Measurements from ENCODE around the gene SLC7A4. TPM values are rescaled to one million over a fixed set of nuclear protein-coding genes. Genes with fewer than 3 reads are reported as not detected.

The SLC7A4 gene
- polyA plus RNA-seq, 1 donor from 2014 or later = not detected

GRCh38 chr22:21018314-21018713 is 14.0 kb downstream of the SLC7A4 start:
- H2AFZ ChIP-seq (ENCODE audit: low read depth, low read length) = no peak overlapping the region
- peaks cover 6% of the 10 kb centered on the region for H3K79me2 ChIP-seq (replicated peaks; ENCODE audit: insufficient read depth, low read length)
- no peak overlapping the region for H3K27ac ChIP-seq (ENCODE audit: low read length)
- H3K4me2 ChIP-seq (ENCODE audit: low read length) = no peak overlapping the region
- H3K4me3 ChIP-seq (ENCODE audit: low read length) = no peak overlapping the region
- peaks cover 3% of the 10 kb centered on the region for H3F3A ChIP-seq (ENCODE audit: insufficient read depth, low read length, poor library complexity, severe bottlenecking)
- H4K20me1 ChIP-seq (ENCODE audit: insufficient read depth) = no peaks in the 10 kb centered on the region
- H3K36me3 ChIP-seq (ENCODE audit: insufficient read depth, low read length) = no peaks in the 10 kb centered on the region
- no peaks in the 10 kb centered on the region for H3K9me3 ChIP-seq (ENCODE audit: low read length)
- H3K27me3 ChIP-seq (ENCODE audit: insufficient read depth, low read depth, low read length) = no peaks in the 10 kb centered on the region
- H3K9me2 ChIP-seq (ENCODE audit: insufficient read depth, low read length) = no peaks in the 10 kb centered on the region
- no peak overlapping the region for H3K9ac ChIP-seq (ENCODE audit: low read length)
- TF ChIP-seq EZH2 (IDR thresholded peaks at IDR 0.05; ENCODE audit: borderline replicate concordance, insufficient read depth, low read length, poor library complexity, severe bottlenecking) (no peak), MXI1 (conservative IDR thresholded peaks at IDR 0.05; ENCODE audit: poor library complexity, severe bottlenecking) (no peak), POLR2AphosphoS5 (IDR thresholded peaks at IDR 0.05) (no peak), EP300 (conservative IDR thresholded peaks at IDR 0.05; ENCODE audit: poor library complexity, severe bottlenecking) (no peak), REST (IDR thresholded peaks at IDR 0.05; ENCODE audit: borderline replicate concordance) (no peak), RAD21 (conservative IDR thresholded peaks at IDR 0.05) (no peak), SMC3 (conservative IDR thresholded peaks at IDR 0.05; ENCODE audit: poor library complexity) (no peak), TAF1 (IDR thresholded peaks at IDR 0.05; ENCODE audit: low read depth) (no peak), CTCF (IDR thresholded peaks at IDR 0.05; ENCODE audit: poor library complexity, severe bottlenecking) (no peak)

- TF ChIP-seq REST (IDR thresholded peaks at IDR 0.05; ENCODE audit: borderline replicate concordance) (no peak), MXI1 (conservative IDR thresholded peaks at IDR 0.05; ENCODE audit: poor library complexity, severe bottlenecking) (no peak), TAF1 (IDR thresholded peaks at IDR 0.05; ENCODE audit: low read depth) (no peak), SMC3 (conservative IDR thresholded peaks at IDR 0.05; ENCODE audit: poor library complexity) (no peak), EP300 (conservative IDR thresholded peaks at IDR 0.05; ENCODE audit: poor library complexity, severe bottlenecking) (no peak), RAD21 (conservative IDR thresholded peaks at IDR 0.05) (no peak), CTCF (IDR thresholded peaks at IDR 0.05; ENCODE audit: poor library complexity, severe bottlenecking) (no peak), POLR2AphosphoS5 (IDR thresholded peaks at IDR 0.05) (no peak), EZH2 (IDR thresholded peaks at IDR 0.05; ENCODE audit: borderline replicate concordance, insufficient read depth, low read length, poor library complexity, severe bottlenecking) (no peak)
- Histone ChIP-seq H3K4me2 (ENCODE audit: low read length) (no peak overlapping the region), H4K20me1 (ENCODE audit: insufficient read depth) (no peaks in the 10 kb centered on the region), H3K4me3 (ENCODE audit: low read length) (no peak overlapping the region), H3K27ac (ENCODE audit: low read length) (peak overlapping the region; percentile 31), H3K9ac (ENCODE audit: low read length) (no peak overlapping the region), H2AFZ (ENCODE audit: low read depth, low read length) (no peak overlapping the region), H3K9me3 (ENCODE audit: low read length) (no peaks in the 10 kb centered on the region), H3K9me2 (ENCODE audit: insufficient read depth, low read length) (no peaks in the 10 kb centered on the region), H3F3A (ENCODE audit: insufficient read depth, low read length, poor library complexity, severe bottlenecking) (peaks cover 3% of the 10 kb centered on the region), H3K36me3 (ENCODE audit: insufficient read depth, low read length) (no peaks in the 10 kb centered on the region), H3K27me3 (ENCODE audit: insufficient read depth, low read depth, low read length) (no peaks in the 10 kb centered on the region), H3K79me2 (replicated peaks; ENCODE audit: insufficient read depth, low read length) (peaks cover 21% of the 10 kb centered on the region)
These were observed 15.5 kb downstream of the SLC7A4 start for GRCh38 chr22:21016644-21017420.
